Measurements from ENCODE around the gene GADD45G.

GRCh38 chr9:89640801-89641200, 36.0 kb downstream of the GADD45G start:
- no peak for TF ChIP-seq CTCF (conservative IDR thresholded peaks at IDR 0.05; ENCODE audit: low read depth, low read length)
- no peak for TF ChIP-seq POLR2A (IDR thresholded peaks at IDR 0.05; ENCODE audit: low read depth, low read length)
- no peak for TF ChIP-seq RAD21 (IDR thresholded peaks at IDR 0.05; ENCODE audit: low read length)
- no peak for TF ChIP-seq CHD1 (IDR thresholded peaks at IDR 0.05; ENCODE audit: low read depth, low read length)
- TF ChIP-seq FOS (IDR thresholded peaks at IDR 0.05; ENCODE audit: low read depth, low read length) = no peak
- no peak for TF ChIP-seq CEBPB (IDR thresholded peaks at IDR 0.05; ENCODE audit: low read depth, low read length)
- TF ChIP-seq MAZ (IDR thresholded peaks at IDR 0.05; ENCODE audit: borderline replicate concordance, low read depth, low read length) = no peak
- TF ChIP-seq, protein P1, sequence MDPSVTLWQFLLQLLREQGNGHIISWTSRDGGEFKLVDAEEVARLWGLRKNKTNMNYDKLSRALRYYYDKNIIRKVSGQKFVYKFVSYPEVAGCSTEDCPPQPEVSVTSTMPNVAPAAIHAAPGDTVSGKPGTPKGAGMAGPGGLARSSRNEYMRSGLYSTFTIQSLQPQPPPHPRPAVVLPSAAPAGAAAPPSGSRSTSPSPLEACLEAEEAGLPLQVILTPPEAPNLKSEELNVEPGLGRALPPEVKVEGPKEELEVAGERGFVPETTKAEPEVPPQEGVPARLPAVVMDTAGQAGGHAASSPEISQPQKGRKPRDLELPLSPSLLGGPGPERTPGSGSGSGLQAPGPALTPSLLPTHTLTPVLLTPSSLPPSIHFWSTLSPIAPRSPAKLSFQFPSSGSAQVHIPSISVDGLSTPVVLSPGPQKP (IDR thresholded peaks at IDR 0.05; ENCODE audit: borderline replicate concordance, low read depth, low read length) = no peak
- TF ChIP-seq MXI1 (IDR thresholded peaks at IDR 0.05; ENCODE audit: borderline replicate concordance, low read depth, low read length) = no peak
- TF ChIP-seq RFX5 (IDR thresholded peaks at IDR 0.05; ENCODE audit: low read depth, low read length) = no peak
- TF ChIP-seq NFE2L2 (IDR thresholded peaks at IDR 0.05; ENCODE audit: low read depth, low read length) = no peak
- TF ChIP-seq, protein P2, sequence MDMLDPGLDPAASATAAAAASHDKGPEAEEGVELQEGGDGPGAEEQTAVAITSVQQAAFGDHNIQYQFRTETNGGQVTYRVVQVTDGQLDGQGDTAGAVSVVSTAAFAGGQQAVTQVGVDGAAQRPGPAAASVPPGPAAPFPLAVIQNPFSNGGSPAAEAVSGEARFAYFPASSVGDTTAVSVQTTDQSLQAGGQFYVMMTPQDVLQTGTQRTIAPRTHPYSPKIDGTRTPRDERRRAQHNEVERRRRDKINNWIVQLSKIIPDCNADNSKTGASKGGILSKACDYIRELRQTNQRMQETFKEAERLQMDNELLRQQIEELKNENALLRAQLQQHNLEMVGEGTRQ (IDR thresholded peaks at IDR 0.05; ENCODE audit: low read depth, low read length) = no peak
